T47D (cell line): ENCODE results near the gene SLC36A2.

ENCODE experiments used
- DNase-seq, 2 experiments: peaks; one replicate each; pipeline versions ENCODE4 v3.0.0 to v3.0.0-alpha.2; 2011 to 2012; ENCODE audit warnings: low read depth in 1 of 2, low spot score in 1 of 2
- JUND ChIP-seq: IDR thresholded peaks from 2 replicates; pipeline ENCODE4 v1.6.1; 2012; ENCODE audit warnings: low read depth
- in situ Hi-C: cut with HindIII; loops from 2 replicates; pipeline ENCODE4 v1.10.0; 2016; ENCODE audit warnings: low sequenced_read_pairs, low pct_unique_long_range_greater_than_20kb

Gene SLC36A2

GRCh38 chr5:151267491-151268260 lies 79.7 kb downstream of the SLC36A2 start:
- DNase-seq: no peak
- TF ChIP-seq JUND: no peak
- in situ Hi-C loops: no loop called here
